DMS153 treated with DMSO at 0.1 percent for 48 hours (cell line): ENCODE results near the gene AGBL1.

Experiments used
- DNase-seq: peaks from one replicate; lab custom pipeline; 2025; ENCODE audit not compliant: unreplicated experiment; lab: John Stamatoyannopoulos, UW

The AGBL1 gene

DNA sequence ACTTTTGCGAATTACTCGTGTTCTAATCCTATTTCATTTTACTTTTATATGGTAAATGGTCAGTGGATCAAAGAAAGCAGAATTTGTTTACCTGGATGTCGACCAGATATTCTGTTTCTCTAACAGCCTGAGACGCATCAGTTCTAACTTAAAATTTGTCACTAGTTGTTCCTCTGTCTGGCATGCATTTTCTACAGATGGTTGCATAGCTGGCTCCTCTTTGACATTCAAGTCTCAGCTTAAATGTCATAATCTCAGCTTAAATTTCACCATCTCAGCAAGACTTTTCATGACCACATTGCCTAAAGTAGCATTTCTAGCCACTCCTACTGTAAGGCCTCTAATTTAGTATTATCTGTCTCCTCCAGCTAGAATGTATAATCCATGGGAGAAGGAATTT, 609.3 kb downstream of the AGBL1 start:
- DNase-seq, result no peak

DNA sequence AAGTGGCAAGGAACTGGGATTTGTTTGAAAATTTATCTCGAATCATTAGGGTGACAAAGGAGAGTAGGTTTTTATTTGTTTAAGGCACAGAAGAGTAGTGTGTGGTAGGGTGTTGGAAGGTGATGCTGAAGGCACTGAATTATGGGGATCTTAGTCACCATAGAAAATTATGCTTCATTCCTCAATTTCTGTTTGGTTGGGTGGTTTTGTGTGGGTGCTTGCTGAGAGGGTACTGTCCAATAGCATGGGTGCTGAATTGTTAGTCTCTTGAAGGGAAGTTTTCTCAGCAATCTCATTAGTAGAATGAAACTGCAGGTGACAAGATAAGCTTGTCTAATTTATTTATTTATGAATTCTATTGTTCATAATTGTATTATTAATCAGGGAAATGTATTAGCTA, 610.9 kb downstream of the AGBL1 start:
- no peak for DNase-seq

DNA sequence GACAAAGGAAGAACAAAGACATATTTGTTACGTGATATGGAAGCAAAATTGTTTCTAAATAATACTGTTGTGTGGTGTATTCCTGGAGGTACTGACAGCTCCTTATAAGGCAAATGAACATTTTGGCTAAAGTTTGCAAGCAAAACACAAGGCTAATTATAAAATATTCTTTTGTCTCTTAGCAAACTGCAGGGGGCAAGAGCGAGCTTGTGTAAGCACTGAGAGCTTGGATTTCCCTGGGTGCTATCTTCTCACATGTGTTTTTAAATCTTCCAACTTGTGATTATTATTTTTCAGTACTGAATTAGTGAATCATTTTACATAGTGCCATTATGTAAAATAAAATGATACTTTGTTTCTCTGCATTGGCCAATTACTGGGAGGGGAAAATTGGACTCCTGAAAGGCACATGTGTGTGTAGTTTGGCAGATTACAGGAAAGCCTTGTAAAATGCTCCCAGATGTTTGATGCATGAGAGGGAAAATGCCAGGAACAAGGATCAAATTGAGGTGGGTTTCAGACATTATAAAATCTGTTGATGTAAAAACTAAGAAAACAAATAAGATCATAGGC, 611.5 kb downstream of the AGBL1 start:
- DNase-seq, result peak; percentile 3

DNA sequence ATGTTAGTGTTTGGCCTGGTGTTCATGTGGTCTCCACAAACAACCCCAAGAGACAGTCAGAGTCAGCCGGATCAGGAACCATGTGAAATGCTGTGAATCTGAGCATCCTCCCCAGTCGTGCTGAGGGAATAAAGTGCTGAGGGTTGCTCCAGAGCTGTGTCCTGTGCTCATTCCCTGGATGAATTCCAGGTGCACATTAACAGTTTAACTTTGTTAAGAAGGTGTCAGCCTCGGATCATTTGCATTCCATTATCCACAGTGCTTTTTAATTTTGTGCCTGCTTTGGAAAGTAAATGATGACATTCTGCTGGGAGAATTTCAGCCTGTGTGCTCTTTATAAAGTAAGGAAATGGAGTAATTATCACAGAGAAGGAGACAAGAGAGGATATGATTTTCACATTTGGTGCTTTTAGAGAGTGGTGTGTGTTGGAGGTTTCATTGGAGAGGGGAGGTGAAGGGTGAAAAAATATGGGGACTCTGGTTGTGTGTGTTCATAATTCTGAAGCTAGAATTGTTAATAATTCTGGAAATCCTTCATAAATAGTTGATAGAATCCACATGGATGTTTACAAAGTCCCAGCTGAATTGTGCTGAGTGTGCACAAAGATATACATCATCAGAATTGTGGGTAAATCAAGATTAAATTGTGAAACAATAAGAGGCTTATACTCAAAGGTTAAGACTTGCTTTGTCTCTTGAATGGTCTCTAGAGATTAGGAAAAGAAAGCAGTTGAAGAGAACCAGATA, 621.4 kb downstream of the AGBL1 start:
- DNase-seq, result no peak

DNA sequence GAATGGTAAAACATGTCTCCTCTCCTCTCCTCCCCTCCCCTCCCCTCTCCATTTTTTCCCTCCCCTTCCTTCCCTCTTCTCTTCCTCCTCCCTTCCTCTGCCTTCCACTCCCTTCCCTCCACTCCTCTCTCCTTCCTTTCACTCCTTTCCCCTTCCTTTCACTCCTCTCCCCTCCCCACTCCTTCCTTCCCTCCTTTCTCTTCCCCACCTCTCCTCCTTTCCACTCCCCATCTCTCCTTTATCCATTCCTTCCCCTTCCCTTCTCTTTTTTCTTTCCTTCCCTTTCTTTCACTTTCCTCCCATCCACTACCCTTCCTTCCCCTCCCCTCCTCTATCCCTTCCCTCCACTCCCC, 621.9 kb downstream of the AGBL1 start:
- no peak for DNase-seq

GRCh38 chr15:86706813-86707212, 627.1 kb downstream of the AGBL1 start:
- no peak for DNase-seq

GRCh38 chr15:86711476-86711875, 631.8 kb downstream of the AGBL1 start:
- no peak for DNase-seq

DNA sequence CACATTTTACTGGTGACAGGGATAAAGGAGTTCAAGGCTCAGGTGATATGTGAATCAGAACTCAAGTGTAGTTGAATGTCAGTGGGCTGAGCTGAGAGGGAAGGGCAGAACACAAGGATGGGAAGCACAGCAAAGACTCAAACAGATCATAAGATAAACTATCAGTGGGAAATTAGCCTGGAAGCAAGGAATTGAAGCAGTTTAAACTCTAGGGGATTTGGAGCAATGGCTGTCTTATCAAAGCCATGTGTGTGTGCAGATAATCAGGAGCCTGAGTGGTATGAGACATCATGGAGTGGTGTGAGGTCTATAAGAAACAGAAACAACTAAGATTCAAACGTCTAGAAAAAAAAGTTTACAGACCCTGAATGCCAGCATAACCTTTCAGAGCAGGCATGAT, 634.6 kb downstream of the AGBL1 start:
- no peak for DNase-seq

DNA sequence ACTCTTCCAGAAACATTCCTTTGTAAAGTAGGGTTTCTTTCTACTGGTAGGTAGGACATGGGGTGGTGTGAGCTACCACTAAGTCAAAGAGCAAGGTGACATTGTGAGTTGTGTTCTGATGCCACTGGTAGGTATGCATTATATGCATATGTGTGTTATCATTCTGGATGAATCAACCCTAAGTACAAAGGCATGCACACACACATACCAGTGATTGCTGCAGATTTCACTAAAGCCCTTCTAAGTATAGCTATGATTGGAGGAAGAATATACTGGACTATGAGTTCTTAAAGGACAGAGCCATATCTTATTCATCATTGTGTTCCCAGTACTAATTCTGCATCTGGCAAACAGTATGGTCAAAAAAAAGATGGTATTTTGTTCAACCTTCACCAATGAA, 646.0 kb downstream of the AGBL1 start:
- DNase-seq, result no peak

- peak; percentile 18 for DNase-seq
These were observed 655.8 kb downstream of the AGBL1 start for GRCh38 chr15:86735247-86736040.

DNA sequence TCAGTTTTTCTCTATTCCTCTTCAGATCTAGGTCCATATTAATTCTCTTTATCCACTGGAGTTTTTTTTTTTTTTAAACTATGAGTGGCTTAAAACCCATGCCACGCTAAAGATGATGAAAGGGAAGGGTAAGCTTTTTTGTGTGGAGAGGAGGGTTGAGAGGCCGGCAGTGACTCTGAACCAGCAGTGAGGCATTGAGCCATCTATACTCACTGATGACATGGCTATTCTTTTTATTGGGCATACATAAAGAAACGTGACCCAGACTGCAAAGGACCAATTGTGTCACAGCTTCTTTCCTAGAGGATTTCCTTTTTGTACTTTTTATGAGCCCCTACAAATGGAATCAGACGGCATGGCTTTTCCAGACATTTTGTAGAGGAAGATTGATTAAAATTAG, 662.2 kb downstream of the AGBL1 start:
- DNase-seq, result no peak

DNA sequence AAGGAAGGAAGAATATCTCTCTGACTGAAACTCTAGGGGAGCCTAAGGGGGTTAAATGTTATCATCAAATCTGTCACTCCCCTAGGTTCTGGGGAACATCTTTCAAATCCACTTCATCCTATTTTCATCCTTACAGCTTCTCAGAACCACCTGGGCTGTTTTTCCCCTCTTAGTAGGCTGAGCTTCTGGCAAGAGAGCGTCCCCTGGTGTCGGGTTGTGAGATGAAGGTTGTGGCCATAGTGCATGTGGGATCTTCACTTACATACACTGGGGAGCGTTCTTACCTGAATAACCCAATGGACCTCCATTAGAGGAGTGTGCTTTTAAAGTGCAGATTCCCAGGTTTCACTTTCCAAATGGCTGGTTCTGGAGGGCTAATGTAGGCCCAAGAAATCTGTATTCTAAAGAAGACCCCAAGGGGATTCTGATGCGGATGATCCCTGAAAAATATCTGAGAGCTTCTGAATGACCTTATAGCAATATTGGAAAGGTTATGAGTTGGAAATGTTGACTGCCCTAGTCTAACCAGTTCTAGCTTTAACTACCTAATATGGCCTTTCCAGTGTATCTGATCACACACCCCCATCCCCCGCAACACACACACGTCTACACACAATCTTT, 663.7 kb downstream of the AGBL1 start:
- no peak for DNase-seq

- no peak for DNase-seq
These were observed 664.6 kb downstream of the AGBL1 start for GRCh38 chr15:86744198-86744780.

GRCh38 chr15:86751116-86751515, 671.4 kb downstream of the AGBL1 start:
- DNase-seq, result no peak

GRCh38 chr15:86754846-86755245, 675.2 kb downstream of the AGBL1 start:
- DNase-seq, result no peak

- no peak for DNase-seq
These were observed 677.0 kb downstream of the AGBL1 start for GRCh38 chr15:86756688-86757087.

GRCh38 chr15:86759800-86760523, 680.3 kb downstream of the AGBL1 start:
- no peak for DNase-seq

DNA sequence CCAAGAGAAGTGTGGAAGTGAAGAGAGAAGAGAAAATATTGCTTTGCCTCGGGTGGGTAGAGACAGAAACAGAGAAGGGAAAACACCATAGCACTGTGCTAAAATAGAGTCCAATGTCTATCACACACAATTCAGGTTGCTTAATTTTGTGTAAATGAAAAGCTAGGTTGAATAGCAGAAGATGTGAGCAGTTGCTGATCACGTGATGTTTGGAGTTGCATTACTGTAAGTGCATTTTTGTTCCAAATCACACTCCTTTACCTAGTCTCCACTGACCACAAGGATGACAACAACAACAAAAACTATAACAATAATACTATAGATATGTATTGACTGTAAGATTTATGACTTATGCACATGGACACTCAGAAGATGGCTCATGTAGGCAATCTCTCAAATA, 683.2 kb downstream of the AGBL1 start:
- no peak for DNase-seq

DNA sequence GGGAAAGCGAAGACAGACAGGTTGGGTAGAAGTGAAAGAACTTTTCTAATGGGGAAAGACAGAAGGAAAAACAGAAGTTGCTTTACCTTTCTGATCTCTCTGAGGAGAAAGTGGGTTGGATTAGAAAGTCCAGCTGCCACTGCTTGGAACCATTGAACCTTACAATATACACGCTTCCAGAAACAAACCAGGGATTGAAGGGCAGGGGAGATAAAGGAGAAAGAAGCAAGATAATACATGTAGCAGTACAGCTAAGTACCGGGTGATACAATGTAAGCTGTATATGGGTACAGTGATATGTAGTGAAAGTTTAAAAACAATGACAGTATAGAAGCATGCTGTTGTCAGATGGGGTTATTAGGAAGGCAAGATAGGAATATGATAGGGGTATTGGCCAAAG, 684.4 kb downstream of the AGBL1 start:
- DNase-seq, result no peak

DNA sequence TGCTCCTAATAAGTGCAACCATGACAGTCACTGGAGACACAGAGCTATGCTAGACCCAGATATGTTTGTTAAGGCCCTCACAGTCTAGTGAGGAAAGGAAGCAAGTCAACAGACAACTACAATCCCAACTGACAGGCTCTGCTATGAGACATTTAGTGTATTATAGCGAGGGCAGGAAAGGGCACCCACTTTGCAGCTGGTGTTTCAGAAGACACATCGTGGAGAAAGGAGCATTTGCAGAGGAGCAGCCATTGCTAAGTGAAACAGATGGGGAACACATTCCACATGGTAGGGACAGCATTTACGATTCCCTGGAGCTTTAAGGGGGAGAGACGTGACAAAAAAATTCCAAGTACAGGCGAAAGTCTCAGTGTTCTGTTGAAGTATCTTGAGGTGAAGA, 685.6 kb downstream of the AGBL1 start:
- no peak for DNase-seq
